NCI-H2171 treated with DMSO at 0.1 percent for 48 hours (cell line): ENCODE results near the gene S100B.
"Not testable (repeated sequence)": the region's sequence is repeated elsewhere in the genome, so short reads cannot be mapped to it uniquely, and the experiment has no call there.

ENCODE experiments used
- DNase-seq: peaks from one replicate; lab custom pipeline; 2025; lab: John Stamatoyannopoulos, UW

The S100B gene

DNA sequence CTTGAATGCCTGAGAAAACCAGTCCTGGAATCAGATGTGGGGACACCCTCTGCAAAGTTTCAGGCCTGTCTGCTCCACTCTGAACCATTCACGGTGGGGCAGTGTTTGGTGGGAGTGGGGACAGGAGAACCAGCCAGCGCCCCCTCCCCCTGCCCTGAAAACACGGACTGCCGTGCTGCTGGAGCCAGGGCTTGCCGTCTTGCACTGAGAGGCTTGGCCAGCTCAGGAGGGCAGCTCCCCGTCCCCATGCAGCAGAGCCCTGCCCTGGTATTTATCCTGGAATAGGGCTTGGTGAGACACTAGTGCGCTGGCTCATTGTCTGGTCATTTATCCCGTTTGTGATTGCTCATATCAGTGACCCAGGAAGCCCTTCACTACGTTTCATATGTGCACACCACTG lies 3.9 kb downstream of the S100B start:
- DNase-seq: no peak

DNA sequence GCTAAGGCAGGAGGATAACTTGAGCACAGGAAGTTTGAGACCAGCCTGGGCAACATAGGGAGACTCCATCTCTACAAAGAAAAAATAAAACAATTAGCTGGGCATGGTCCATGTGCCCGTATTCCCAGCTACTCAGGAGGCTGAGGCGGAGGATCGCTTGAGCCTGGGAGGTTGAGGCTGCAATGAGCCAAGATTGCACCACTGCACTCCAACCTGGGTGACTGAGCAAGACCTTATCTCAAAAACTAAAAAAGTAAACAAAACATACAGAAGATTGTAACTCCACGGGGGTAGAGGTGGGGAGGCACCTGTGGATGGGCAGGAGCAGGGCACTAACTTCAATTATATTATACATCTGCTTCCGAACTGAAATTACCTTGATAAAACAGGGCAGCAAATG lies 4.6 kb downstream of the S100B start:
- DNase-seq: no peak

DNA sequence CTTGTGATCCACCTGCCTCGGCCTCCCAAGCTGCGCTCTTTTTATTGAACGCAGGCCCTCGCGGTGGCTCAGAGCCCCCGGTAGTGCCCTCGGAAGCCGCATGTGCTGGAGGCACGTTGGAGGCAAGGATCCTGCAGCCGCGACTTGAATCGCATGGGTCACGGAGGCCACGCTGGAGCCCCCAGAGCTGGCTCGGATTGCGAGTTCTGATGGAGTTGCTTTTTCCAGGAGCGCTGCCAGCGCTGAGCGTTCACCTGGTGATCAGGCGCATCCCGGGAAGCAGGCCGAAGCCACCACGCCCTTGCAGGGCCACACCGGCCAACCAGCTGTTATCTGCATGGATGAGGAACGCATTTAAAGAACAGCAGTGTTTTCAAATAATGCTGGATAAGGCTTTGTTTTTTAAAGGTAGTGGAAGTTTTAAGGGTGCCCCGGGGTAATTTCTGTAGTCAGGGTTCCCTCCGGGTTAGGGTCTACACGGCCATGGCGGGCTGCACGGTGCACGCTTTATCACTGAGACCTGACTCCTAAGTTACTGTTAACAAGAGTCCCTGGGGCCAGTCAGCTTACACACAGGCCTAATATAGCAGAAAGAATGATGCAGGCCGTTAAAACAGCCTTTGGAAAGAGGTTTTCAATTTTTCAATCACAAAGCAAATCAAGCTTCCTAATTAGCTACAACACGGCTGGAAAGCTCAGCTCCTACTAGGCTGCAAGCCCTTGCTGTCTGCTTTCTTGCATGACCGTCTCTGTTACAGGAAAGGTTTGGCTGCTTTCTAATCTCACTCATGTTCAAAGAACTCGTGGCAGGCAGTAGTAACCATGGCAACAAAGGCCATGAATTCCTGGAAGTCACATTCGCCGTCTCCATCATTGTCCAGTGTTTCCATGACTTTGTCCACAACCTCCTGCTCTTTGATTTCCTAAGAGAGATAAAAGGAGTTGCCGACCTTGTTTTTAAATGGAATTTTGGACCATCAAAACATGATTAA lies 6.0 kb downstream of the S100B start:
- no peak for DNase-seq

DNA sequence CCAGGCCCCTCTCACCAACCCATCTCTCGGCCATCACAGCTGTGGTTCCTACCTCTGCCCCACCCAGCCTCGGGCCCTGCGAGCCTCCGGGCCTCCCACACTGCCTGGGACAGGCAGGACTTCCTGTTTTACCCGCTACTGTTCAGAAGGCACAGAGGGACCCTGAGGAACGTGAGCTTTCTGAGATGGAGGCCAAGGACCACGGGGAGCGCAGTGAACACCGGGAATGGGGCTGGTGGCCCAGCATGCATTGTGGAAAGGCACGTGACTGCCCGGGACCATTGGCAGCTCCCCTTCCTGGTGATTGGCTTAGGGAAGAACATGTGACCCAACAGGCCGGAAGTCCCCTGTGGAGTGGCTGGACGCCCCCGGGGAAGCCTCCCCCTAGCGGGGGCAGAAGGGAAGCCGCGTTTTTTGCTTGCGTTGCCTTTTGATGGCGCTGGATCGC lies 7.0 kb downstream of the S100B start:
- no peak for DNase-seq

DNA sequence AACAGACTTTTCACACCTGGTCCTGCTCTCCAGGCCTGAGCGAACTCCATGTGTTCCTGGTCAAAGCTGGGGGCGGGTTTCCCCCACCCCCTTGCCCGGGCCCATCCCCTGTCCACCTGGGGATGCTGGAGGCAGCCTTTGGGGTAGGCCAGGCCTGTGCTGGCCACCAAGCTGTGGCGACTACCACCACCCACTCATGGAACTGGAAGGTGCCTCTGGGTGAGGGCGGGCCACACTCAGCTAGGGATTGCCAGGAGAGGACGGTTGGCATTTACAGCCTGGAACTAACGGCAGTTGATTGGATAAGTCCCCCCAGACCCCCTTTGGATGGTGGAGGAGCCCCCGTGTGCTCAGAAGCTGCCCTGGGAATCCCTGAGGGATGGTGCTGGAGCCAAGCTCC lies 7.9 kb downstream of the S100B start:
- DNase-seq: no peak

DNA sequence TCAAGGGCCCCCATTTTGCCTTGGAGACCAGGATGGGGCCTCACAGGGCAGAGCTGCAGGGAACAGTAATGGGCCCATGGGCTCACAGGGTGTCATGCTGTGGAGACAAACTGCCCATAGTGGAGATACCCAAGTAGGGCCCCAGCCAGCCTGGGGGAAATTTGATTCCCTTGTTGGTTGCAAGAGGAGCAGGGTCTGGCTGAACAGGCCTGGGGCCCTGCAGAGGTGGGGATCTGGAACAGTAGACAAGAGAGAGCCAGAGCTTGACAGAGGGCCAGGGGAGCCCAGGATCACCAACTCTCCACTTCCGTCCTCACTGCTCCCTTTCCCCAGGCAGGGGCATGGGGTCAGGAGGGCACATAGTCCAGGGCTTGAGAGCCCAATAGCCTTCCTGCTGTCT lies 8.7 kb downstream of the S100B start:
- no peak for DNase-seq

DNA sequence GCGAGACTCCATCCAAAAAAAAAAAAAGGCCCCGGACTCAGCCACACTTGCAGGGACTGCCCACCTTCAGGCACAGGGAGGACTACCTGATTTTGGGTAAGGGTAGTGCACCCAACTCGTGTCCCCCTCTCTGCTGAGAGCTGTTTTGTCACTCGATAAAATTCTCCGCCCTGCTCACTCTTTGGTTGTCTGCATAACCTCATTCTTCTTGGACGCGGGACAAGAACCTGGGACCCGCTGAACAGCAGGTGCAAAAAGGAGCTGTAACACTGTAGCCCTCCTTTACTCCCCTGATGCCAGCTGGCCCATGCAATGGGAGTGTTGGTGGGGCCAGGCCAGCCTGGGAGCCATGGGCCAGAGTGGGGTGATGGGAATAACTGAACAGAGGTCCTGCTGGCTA lies 10.6 kb downstream of the S100B start:
- DNase-seq: peak; percentile 11

DNA sequence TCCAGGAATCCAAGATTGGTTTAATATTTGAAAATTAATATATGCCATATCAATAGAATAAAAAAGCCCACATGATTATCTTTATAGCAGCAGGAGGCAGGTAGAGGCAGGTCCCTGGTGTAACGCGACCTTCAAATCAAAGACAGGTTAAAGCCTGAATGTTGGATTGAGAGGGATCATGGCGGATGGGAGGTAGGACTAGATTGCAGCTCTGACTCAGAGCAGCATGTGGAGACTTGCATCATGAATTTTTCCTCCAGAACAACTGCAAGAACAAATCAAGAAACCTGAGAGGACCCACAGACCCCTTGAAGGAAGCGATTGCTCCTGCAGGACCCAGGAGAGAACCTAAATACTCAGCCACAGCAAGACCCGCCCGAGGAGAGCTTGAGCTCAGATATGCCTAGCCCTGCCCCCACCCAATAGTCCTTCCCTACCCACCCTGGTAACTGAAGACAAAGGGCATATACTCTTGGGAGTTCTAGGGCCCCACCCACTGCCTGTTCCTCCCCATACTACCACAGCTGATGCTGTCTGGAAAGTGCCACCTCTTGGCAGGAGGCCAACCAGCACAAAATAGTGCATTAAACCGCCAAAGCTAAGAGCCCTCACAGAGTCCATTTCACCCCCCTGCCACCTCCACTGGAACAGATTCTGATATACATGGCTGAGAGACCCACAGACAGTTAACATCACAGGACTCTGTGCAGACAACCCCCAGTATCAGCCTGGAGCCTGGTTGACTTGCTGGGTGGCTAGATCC lies 19.5 kb downstream of the S100B start:
- peak; percentile 91 for DNase-seq

DNA sequence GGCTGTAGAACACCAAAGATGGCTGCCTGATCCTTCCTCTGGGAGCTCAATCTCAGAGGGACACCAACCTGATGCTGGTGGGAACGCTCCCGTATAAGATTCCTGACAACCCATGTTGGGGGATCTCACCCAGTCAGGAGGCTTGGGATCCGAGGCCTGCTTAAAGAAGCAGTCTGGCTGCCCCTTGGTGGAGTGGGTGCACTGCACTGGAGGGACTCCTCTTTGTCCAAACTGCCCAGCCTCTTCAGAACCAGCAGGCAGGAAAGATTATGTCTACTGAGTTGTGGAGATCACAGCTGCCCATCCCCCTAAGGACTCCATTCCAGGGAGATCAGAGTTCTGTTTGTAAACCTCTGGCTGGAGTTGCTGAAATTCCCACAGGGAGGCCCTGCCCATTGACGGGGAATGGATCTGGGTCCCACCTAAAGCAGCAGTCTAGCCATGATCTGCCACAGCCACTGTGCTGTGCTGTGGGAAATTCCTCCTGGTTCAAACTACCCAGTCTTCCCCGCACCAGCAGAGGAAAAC lies 23.0 kb downstream of the S100B start:
- DNase-seq: no peak

DNA sequence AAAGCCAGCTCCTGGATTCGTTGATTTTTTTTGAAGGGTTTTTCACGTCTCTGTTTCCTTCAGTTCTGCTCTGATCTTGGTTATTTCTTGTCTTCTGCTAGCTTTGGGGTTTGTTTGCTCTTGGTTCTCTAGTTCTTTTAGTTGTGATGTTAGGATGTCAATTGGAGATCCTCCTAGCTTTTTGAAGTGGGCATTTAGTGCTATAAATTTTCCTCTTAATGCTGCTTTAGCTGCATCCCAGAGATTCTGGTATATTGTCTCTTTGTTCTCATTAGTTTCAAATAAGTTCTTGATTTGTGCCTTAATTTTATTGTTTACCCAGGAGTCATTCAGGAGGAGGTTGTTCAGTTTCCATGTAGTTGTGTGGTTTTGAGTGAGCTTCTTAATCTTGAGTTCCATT lies 25.5 kb downstream of the S100B start:
- not testable (repeated sequence) for DNase-seq

DNA sequence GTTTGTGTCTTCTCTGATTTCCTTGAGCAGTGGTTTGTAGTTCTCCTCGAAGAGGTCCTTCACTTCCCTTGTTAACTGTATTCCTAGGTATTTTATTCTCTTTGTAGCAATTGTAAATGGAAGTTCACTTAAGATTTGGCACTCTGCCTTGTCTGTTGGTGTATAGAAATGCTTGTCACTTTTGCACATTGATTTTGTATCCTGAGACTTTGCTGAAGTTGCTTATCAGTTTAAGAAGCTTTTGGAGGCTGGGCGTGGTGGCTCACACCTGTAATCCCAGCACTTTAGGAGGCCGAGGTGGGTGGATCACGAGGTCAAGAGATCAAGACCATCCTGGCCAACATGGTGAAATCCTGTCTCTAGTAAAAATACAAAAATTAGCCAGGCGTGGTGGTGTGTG lies 27.1 kb downstream of the S100B start:
- not testable (repeated sequence) for DNase-seq

DNA sequence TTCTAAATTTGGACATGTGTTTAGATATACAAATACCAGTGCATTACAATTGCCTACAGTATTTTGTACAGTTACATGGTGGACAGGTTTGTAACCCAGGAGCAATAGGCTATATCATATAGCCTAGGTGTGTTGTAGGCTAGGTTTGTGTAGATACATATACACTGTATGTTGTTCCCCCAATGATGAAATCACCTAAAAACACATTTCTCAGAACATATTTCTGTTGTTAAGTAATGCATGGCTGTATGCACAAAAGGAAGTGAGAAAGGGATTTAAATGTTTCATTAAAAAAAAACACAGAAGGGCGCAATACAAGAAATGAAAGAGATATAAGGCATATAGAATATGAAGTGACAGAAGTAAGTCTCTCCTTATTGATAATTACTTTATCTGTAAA lies 32.0 kb downstream of the S100B start:
- no peak for DNase-seq

DNA sequence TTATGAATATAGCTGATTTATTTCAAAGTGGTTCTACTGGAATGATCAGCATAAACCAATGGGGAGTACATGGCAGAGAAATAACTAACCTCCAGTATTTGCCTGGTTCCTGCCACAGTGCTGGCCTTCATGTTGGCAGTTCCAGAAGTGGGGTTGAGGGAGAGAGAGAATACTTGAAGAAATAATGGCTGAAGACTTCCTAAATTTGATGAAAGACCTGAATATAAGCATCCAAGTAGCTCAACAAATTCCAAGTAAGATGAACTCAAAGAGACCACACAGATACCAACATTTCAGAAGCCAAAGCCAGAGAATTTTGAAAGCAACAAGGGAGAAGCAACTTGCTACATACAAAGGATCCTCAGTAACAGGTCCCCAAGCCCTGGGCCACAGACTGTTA lies 34.3 kb downstream of the S100B start:
- no peak for DNase-seq

DNA sequence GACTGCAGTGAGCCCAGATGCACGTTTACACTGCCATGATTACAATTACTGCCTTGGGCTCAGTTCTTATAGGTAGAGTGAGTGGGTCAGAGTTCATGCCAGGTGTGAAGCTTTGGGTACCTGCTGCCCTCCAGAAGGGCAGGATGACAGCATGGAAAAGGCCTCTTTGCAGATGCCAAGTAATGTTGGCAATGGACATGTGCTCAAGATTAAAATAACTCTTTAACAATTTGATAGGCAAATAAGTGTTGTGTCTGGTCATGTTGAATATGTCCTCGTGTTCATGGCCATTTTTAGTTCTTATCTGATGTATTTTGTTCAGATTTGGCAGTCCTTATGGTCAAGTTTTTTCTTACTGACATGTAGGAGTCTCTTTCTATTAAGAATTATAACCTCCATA lies 34.8 kb downstream of the S100B start:
- DNase-seq: no peak

DNA sequence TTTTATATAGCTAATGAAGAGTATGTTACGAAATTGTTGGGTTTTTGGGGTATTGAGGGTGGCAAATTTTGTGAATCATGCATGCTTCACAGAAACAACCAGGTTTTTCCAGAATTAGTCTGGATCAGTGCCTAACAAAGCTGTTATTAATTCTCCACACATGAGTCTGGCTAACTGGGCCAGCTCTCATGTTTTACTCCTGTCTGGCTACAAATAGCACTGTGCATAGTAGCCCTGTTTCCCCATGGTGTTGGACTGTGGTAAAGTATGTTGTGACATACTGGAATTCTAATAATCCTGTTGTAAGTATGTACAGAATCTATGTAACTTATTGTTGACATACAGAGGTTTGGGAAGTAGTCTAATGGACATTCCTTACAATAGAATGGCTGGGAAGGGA lies 35.8 kb downstream of the S100B start:
- DNase-seq: no peak

DNA sequence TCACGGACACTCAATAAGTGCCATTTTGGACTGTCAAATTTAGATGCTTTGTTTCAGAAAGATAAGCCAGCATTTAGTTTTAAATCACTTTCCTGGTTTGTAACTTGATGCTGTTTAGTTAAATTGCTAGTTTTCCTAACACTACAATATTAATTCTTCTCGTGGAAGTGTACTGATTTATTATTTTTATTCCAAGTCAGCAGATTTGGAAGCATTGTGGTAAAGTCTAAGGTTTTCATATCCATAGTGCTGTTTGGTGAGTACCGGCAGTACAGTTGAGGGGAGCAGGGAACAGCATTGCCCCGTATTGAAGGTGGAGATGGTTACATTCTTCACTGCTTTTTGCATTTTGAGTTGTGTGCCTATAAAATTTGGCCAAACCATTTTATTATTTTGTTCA lies 36.3 kb downstream of the S100B start:
- no peak for DNase-seq

DNA sequence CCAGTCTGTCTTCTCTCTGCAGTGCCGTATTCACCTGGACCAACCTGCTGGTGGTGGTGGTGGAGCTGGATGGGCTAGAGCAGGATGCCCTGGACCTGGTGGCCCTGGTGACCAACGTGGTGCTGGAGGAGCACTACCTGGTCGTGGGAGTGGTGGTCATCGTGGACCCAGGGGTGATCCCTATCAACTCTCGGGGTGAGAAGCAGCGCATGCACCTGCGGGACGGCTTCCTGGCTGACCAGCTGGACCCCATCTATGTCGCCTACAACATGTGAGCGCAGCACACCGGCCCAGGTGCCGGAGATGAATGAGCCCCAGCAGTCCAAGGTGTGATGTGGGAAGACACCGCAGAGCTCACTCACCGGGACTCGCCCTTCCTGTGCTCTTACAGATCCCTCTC lies 37.5 kb downstream of the S100B start:
- no peak for DNase-seq

DNA sequence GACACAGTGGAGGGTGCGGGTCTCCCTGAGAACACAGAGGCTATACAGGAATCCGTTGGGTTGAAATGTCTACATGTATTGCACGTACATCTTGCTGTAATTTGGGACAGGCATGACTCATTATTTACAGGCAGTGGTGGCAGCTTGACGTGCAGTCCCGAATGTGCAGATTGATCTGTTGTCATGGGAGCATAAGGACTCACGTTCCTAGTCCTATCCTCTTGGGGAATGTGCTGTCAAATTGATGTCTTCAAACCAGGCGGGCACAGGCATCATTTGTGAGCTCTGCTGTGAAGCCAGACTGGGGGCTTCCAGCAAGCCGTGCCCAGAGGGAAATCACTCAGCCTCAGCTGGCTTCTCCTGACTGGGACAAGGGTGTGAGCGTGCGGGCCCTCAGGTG lies 40.5 kb downstream of the S100B start:
- peak; percentile 97 for DNase-seq

DNA sequence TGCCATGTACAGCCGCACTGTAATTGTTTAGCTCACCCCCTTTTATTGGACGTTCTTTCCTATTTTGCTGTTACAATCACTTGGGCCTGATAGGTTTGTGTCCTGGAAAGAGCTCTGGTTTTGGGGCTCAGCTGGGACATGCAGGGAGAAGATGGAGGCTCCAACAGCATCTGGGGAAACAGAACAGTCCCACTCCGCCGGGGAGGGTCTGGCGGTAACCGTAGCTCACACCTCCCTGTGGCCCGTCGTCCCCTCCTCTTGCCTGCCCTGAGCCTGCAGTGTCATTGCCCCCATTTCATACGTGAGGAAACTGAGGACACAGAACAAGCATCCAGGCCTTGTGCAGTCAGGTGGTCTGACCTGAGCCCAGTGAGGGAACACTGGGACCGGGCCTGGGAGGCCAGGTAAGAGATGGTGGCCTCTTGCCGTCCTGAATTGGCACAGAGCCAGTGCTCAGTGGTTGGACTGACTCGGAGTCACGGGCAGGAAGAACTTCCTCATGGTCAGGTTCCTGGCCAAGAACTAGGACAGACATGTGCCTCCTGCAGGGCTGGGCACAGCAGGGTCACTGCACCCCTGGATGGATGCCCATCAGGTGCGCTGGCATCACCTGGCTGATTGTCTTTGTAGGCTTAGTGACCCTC lies 41.8 kb downstream of the S100B start:
- no peak for DNase-seq

DNA sequence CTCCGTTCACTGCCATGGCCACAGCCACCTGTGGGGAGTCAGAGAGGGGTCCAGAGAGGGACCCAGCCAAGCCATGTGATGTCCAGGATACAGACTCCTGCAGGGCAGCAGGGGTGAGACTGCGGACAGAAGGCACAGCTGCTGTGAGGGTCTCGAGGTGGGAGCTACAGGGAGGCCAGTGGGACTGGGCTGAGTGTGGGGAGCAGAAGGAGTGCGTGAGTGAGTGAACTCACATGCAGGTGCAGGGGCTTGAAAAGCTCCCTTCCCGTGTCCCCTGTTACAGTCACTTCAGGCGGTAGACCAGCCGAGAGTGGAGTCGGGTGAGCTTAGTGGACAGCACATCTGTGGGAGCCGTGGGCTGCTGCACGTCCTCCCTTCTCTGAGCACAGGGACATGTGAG lies 42.4 kb downstream of the S100B start:
- DNase-seq: no peak

DNA sequence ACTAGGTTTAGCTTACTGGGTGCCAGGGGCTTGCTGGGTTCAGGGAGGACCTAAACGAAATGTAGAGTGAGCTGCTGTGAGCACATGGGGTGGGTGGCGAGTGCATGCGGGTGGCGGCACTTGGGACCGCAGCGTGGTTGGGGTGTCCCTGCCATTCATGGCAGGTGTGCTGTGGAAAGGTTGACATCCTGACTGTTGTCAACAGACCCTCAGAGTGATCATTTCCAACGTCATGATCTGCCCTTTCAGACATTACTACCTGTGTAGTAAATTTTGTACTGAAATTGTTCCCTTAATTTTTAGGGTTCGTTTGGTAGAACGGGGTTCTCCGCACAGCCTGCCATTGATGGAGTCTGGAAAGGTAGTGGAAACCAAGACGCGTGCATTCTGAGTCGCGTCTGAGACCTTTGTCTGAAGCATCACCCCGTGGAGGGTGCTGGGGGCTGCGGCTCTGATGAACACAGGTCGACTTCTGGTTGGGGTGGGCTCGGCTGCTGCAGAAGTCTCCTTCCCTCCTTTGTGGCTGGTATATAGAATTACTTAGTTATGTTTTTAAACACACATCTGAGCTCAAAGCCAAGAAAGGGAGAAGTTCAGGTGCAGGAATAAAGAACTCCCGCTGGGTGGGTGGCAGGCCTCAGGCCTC lies 43.3 kb downstream of the S100B start:
- no peak for DNase-seq
